ENCODE measurements around the gene CCDC8.
"Not testable (repeated sequence)": the region's sequence is repeated elsewhere in the genome, so short reads cannot be mapped to it uniquely, and the experiment has no call there.

The CCDC8 gene

GRCh38 chr19:46397801-46398479, 15.4 kb downstream of the CCDC8 start:
- DNase-seq: not testable (repeated sequence)

- no peak for DNase-seq
Measured at GRCh38 chr19:46394402-46394797, 19.0 kb downstream of the CCDC8 start.

DNA sequence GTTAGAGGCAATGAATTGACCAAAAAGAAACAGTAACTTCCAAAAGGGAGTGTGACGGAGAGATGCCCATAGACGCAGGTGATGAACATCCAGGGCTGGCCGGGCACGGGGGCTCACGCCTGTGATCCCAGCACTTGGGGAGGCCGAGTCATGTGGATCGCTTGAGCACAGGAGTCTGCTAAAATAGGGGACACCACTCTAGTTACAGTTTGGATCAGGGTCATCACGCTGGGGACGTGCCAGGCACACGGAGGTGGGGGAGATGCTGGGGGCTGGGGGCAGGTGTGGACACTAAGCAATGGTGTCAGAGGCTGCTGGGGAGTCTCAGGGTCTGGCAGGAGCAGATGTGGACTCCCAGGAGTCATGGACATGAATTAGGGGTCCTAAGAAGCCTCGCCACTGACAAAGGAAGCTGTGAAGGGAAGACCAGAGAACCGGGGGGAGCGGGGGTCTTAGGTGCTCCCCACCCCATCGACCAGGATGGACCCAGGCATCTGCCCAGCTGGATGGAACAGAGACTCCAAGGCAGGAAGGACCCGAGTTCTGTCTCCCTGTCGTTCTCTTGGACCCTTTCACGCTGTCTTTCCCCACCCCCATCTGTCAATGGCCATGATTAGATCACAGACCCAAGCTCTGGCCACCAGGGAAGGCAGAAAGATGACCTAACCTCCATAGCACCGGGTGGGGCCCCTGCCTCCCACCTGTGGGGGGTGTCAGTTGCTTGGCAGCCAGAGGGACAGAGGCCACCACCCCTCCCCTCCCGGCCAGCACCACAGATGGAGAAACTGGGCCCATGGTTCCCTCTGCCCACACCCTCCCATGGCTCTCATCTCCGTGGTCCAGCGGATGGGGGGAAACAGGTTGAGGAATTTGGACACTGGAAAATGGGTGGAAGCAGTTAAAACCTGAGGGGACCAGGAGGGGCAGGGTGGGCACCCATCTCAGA, 19.6 kb downstream of the CCDC8 start:
- DNase-seq: no peak

- no peak for DNase-seq
Measured at GRCh38 chr19:46392837-46393236, 20.5 kb downstream of the CCDC8 start.

DNA sequence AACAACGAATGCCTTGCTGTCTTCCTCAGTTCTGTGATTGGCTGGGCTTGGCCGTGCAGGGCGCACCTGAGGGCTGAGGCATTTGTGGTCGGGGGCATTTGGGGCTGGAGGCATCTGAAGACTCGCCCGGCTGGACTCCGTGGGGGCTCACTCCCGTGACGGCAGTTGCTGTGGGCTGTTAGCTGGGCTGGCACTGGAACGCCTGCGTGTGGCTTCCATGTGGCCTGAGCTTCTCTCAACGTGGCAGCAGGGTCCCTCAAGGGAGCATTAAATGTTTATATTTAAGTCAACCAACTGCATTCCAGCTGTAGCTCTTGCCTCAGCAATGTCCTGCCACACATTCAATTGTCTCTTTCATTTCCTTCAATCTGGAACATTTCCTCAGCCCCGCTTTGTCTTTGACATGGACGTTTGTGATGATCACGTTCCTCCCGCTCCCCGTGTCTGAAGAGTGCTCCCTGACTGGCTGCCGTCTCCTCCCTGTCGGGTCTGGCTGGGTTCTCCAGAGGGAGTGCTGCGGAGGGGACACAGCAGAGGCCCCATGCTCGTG, 21.0 kb downstream of the CCDC8 start:
- DNase-seq: no peak

DNA sequence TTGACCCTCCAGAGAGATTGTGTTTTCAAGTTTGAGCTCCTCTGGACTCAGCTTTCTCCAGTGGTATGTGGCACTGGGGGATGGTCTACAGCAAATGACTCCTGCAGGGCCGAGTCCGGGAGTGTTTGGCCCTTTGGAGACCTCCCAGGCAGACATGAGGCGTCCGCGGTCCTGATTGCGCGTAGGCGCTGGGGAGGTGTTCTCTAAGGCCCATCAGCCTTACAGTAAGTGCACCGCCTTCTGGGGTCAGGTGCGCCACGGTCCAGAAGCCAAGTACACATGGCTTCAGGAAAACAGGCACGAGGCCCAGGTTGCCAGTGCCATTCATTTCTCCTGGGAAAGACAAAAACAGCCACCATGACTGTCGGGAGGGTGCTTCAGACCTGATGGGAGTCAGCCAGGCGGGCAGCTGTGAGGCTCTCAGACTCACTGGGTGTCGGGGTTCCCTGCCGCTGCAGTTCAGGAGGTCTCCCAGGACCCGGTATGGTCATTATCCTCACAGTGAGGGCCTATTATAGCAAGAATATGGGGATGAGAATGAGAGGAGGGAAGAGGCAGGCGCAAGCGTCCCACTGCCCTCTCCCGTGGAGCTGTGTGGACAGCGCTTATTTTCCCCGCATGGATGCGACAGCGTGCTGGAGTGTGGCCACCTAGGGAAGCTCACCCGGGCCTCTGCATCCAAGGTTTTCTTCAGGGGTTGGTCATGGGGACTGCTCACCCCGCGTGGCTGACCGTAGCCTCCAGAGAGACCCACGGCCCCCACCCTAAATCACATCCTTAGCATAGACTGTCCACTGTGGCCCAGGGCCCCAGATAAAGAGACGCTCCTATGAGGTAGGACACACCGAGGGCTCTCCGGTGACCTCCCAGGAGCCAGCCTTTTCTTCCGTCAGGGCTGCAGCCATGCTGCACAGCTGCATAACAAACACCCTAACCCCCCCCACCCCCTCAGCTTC, 21.8 kb downstream of the CCDC8 start:
- no peak for DNase-seq

DNA sequence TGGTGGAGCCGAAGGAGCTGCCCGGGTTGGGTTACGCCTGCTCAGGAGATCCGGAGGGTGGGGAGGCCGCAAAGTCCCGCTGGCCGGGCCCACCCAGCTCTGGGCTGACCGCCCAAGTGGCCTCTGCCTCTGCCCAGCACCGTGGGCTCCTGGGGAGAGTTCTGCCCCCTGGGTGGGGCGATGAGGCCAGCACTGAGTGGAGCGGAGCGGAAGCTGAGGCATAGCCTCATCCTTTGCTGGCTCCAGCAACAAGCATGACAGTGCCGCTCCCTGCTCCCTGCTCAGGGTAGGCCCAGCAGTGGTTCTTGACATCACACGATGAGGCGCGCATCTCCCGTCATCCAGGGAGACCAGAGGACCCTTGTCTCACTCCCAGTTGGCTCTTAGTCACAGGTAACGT, 22.5 kb downstream of the CCDC8 start:
- DNase-seq: no peak

- no peak for DNase-seq
Measured at GRCh38 chr19:46390121-46390858, 23.1 kb downstream of the CCDC8 start.

DNA sequence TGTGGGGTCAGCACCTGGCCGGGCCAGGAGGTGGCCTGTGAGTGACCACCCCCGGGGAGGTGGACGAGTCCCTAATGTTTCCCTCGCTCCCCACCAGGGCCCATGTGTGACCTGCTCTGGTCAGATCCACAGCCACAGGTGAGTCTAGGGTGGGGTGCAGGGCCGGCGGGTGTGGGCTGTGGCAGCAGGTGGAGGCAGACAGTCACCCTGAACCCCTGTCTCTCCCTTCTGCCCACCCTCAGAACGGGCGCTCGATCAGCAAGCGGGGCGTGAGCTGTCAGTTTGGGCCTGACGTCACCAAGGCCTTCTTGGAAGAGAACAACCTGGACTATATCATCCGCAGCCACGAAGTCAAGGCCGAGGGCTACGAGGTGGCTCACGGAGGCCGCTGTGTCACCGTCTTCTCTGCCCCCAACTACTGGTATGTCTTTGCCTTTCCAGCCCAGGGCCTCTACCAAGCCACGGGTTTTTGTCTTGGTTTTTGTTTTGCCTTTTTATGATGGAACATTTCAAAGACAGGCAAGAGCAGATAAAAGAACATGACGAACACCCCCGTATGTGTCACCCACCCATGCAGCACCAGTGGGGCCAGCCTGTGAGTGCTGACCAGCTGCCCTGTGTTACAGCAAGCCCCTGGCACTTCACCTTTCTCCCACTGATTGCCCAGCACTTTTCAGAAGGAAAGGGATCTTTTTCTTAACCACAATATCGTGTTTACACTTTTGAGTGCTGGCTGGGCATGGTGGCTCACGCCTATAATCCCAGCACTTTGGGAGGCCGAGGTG, 24.9 kb downstream of the CCDC8 start:
- no peak for DNase-seq

- no peak for DNase-seq
Measured at GRCh38 chr19:46387713-46388130, 25.6 kb downstream of the CCDC8 start.

DNA sequence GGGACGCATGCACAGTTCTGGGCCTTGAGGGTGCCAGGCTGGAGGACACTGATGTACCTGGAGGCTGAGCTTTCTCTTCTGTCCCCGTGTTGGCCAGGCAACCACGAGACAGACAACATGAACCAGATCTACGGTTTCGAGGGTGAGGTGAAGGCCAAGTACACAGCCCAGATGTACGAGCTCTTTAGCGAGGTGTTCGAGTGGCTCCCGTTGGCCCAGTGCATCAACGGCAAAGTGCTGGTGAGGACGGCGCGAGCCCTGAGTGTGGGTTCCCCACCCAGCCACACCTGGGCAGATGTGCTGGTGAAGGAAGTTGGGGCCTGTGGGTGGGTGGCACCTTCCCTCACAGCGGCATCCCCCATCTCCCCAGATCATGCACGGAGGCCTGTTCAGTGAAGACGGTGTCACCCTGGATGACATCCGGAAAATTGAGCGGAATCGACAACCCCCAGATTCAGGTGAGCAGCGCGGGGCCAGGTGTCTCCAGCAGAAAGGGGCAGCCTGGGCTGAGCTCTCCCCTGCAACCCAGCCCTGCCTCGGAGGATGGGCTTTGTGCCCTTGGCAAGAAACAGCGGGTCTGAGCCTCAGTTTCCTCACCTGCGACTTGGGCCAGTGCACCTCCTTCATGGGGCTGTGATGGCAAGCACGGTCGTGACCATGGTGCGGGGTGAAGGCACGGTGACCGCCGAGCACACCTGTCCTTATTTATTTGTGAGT, 26.2 kb downstream of the CCDC8 start:
- DNase-seq: no peak

- no peak for DNase-seq
Measured at GRCh38 chr19:46386151-46386550, 27.2 kb downstream of the CCDC8 start.

DNA sequence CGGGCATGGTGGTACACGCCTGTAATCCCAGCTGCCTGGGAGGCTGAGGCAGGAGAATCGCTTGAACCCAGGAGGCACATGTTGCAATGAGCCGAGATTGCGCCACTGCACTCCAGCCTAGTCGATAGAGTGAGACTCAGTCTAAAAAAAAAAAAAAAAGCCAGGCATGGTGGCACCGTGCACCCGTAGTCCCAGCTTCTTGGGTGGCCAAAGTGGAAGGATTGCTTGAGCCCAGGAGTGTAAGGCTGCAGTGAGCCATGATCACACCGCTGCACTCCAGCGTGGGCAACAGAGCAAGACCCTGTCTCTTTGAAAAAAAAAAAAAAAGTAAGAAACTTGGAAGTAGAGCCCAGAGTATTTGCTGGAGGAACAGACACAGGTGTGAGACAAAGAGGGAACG, 27.7 kb downstream of the CCDC8 start:
- DNase-seq: no peak

- no peak for DNase-seq
Measured at GRCh38 chr19:46384396-46384795, 29.0 kb downstream of the CCDC8 start.

DNA sequence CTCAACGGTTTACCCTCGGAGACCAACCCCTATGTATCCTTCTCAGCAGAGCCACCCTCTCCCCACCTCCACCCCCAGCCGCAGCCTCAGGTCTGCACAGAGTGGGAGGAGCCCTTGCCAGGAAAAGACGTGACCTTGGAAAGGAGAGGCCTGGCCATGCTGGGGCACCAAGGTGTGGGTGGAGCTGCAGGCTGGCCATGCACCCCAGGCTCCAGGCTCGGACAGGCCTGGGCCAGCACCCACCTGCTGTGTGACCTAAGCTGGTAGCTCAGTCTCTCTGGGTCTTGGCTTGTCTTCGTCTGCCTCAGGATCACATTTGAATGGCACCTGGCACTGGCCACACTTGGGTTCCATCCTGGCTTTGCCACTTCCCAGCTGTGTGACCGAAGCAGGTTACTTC, 29.5 kb downstream of the CCDC8 start:
- no peak for DNase-seq

- DNase-seq: peak; percentile 21
Measured at GRCh38 chr19:46383171-46383815, 30.1 kb downstream of the CCDC8 start.

DNA sequence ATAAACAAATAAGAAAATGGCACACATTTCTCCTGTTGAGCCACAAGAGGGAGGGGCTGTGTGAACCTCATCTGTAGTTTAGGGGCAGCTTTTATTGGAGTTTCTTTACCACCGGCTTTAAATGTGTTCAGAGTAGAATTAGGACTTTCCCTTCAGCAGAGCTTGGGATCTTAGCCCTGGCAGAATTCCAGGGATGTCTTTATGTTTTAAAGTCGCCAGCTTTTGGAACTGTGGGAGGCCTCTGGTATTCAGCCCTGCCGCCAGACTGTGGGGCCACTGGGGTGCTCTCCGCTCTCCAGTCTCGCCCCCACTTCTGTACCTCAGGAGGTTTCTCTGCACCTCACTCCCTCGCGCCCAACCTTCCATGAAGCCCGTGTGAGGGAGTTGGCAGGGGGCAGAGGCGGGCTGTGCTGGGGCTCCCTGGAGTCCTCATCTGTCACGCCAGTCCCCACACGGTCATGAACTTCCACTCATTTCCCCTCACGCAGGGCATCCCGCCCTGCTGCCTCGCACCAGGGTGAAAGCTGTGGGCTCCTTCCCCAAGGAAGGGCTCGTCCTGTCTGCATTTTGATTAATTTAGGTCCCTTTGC, 31.5 kb downstream of the CCDC8 start:
- DNase-seq: no peak

GRCh38 chr19:46381346-46381745, 32.0 kb downstream of the CCDC8 start:
- no peak for DNase-seq

DNA sequence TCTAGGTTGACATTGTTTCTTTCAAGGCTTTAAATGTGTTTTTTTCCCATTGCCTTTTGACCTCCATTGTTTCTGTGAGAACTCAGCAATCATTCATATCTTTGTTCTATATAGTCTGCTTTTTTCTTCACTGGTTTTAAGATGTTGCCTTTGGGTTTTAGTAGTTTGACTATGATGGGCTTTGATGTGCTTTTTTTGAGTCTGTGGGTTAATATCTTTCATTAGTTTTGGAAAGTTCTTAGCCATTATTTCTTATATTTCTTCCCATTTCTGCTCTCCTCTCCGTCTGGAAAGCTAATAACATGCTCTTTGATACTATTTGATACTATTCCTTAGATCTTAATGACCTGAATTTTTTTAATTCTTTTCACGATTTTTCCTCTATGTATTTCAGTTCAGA, 32.7 kb downstream of the CCDC8 start:
- no peak for DNase-seq

- DNase-seq: no peak
Measured at GRCh38 chr19:46378268-46378667, 35.1 kb downstream of the CCDC8 start.

Data from activated CD8-positive, alpha-beta memory T cell treated with anti-CD3 and anti-CD28 coated beads for 24 hours (primary cell).